ENCODE measurements around the gene ABCA6. TPM values are rescaled to one million over a fixed set of nuclear protein-coding genes. Genes with fewer than 3 reads are reported as not detected.
A peak's percentile ranks its signal among the peaks of the same experiment; 100 is the strongest.
"Not testable (repeated sequence)": the region's sequence is repeated elsewhere in the genome, so short reads cannot be mapped to it uniquely, and the experiment has no call there.

The ABCA6 gene
- polyA plus RNA-seq, 1 experiment = 0.22 TPM

DNA sequence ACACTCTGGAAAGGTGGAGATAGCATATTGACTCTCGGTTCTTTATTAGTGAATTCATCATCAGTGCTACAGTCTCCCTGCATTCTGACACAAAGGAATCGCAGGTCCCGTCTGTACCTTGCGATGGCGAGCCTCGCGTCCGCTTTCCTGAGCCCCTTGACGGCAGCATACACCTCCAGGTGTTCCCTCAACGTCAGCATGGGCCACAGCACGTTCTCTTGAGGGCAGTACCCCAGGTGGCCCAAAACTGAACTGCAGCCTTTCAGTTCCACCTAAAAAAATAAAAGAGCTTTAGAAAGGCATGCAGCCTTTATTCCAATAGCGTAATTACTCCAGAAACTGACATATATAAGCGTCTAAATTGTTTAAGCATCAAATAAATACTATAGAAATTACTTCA, 56.8 kb downstream of the ABCA6 start:
- H3K36me3 ChIP-seq (ENCODE audit: control insufficient read depth, insufficient read depth, low read length) = no peaks in the 10 kb centered on the region
- TF ChIP-seq, protein P1, sequence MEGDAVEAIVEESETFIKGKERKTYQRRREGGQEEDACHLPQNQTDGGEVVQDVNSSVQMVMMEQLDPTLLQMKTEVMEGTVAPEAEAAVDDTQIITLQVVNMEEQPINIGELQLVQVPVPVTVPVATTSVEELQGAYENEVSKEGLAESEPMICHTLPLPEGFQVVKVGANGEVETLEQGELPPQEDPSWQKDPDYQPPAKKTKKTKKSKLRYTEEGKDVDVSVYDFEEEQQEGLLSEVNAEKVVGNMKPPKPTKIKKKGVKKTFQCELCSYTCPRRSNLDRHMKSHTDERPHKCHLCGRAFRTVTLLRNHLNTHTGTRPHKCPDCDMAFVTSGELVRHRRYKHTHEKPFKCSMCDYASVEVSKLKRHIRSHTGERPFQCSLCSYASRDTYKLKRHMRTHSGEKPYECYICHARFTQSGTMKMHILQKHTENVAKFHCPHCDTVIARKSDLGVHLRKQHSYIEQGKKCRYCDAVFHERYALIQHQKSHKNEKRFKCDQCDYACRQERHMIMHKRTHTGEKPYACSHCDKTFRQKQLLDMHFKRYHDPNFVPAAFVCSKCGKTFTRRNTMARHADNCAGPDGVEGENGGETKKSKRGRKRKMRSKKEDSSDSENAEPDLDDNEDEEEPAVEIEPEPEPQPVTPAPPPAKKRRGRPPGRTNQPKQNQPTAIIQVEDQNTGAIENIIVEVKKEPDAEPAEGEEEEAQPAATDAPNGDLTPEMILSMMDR (IDR thresholded peaks at IDR 0.05; ENCODE audit: insufficient read depth, low read depth, low read length) = peak; percentile 32; the same call in 1 of the 2 replicates
- POLR2A ChIA-PET = no interaction called here
- H3K27me3 ChIP-seq (ENCODE audit: control insufficient read depth, insufficient read depth, low read length) = no peaks in the 10 kb centered on the region
- H3K4me3 ChIP-seq (ENCODE audit: low read depth, low read length) = no peak overlapping the region
- no peak for DNase-seq (ENCODE audit: low read depth)
- CTCF ChIA-PET = interaction anchor here (1.1 kb wide), 1 partner anchor 11 kb away, joined by 3 read pairs; no protein-coding TSS in a partner anchor

DNA sequence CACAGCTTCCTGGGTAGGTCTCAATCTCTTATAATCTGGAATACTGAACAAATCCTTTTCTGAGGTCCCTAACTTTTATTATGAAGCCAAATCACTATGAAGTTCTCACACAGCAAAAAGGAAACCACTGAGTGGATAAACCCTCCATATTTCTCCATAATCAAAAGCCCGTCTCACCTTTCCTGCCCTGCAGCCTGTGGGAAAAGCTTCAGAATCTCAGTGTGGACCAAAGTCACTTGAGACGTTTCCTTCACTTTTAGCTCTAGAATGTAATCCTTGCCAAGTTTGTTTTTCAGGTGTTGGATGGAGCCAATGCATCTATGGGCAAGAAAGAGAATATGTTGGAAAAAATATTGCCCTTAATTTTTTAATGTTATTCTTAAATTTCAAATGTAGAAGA, 59.0 kb downstream of the ABCA6 start:
- Histone ChIP-seq H3K36me3 (ENCODE audit: control insufficient read depth, insufficient read depth, low read length) (no peaks in the 10 kb centered on the region), H3K4me3 (ENCODE audit: low read depth, low read length) (no peak overlapping the region), H3K27me3 (ENCODE audit: control insufficient read depth, insufficient read depth, low read length) (no peaks in the 10 kb centered on the region)
- DNase-seq (ENCODE audit: low read depth) = no peak
- ChIA-PET POLR2A (no interaction called here), CTCF (no interaction called here)
- TF ChIP-seq, protein P1 (IDR thresholded peaks at IDR 0.05; ENCODE audit: insufficient read depth, low read depth, low read length) = no peak

DNA sequence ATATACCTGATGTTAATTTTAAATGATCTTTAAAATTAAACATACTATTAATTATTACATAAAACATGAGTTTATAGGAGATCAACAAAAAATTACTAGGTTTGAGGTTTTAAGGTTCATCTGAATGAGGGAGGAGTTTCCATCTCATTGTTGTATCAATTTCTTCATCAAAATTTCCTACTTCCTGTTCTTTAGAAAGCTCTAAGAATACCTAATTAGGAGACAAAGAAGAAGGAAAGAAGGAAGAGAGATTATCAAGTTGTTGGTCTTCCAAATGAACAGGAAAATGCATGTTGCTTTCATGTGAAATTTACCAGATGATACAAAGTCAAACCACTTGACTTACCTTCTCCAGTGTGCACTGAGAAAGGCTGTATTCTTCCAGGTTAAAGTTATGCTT, 62.8 kb downstream of the ABCA6 start:
- DNase-seq (ENCODE audit: low read depth) = no peak
- Histone ChIP-seq H3K27me3 (ENCODE audit: control insufficient read depth, insufficient read depth, low read length) (no peaks in the 10 kb centered on the region), H3K36me3 (ENCODE audit: control insufficient read depth, insufficient read depth, low read length) (no peaks in the 10 kb centered on the region), H3K4me3 (ENCODE audit: low read depth, low read length) (no peak overlapping the region)
- ChIA-PET POLR2A (no interaction called here), CTCF (no interaction called here)
- TF ChIP-seq, protein P1 (IDR thresholded peaks at IDR 0.05; ENCODE audit: insufficient read depth, low read depth, low read length) = no peak

DNA sequence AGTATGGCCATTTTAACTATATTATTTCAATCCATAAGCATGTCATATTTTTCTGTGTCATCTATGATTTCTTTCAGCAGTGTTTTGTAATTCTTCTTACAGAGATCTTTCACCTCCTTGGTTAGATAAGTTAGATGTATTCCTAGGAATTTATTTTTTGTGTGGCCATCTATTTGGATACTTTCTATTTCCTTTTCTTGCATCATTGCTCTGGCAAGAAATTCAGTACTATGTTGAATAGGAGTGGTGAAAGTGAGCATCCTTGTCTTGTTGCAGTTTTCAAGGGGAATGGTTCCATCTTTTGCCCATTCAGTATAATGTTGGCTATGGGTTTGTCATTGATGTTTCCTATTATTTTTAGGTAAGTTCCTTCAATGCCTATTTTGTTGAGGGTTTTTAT, 65.9 kb downstream of the ABCA6 start:
- Histone ChIP-seq H3K27me3 (ENCODE audit: control insufficient read depth, insufficient read depth, low read length) (no peaks in the 10 kb centered on the region), H3K4me3 (ENCODE audit: low read depth, low read length) (no peak overlapping the region), H3K36me3 (ENCODE audit: control insufficient read depth, insufficient read depth, low read length) (no peaks in the 10 kb centered on the region)
- no peak for DNase-seq (ENCODE audit: low read depth)
- POLR2A ChIA-PET = no interaction called here
- CTCF ChIA-PET = no interaction called here
- TF ChIP-seq, protein P1 (IDR thresholded peaks at IDR 0.05; ENCODE audit: insufficient read depth, low read depth, low read length) = no peak

DNA sequence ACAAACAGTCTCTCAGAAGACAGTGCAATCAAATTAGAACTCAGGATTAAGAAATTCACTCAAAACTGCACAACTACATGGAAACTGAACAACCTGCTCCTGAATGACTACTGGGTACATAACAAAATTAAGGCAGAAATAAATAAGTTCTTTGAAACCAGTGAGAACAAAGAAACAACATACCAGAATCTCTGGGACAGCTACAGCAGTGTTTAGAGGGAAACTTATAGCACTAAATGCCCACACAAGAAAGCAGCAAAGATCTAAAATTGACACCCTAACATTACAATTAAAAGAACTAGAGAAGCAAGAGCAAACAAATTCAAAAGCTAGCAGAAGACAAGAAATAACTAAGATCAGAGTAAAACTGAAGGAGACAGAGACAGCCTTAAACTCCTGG, 68.3 kb downstream of the ABCA6 start:
- H3K4me3 ChIP-seq (ENCODE audit: low read depth, low read length); CTCF ChIA-PET; DNase-seq (ENCODE audit: low read depth); H3K27me3 ChIP-seq (ENCODE audit: control insufficient read depth, insufficient read depth, low read length); POLR2A ChIA-PET; H3K36me3 ChIP-seq (ENCODE audit: control insufficient read depth, insufficient read depth, low read length): not testable (repeated sequence)

DNA sequence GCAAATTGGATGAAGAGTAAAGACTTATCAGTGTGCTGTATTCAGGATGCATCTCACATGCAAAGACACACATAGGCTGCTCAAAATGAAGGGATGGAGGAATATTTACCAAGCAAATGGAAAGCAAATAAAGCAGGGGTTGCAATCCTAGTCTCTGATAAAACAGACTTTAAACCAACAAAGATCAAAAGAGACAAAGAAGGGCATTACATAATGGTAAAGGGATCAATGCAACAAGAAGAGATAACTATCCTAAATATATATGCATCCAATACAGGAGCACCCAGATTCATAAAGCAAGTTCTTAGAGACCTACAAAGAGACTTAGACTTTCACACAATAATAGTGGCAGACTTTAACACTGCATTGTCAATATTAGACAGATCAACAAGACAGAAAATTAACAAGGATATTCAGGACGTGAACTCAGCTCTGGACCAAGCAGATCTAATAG, 68.9 kb downstream of the ABCA6 start:
- H3K27me3 ChIP-seq (ENCODE audit: control insufficient read depth, insufficient read depth, low read length); H3K4me3 ChIP-seq (ENCODE audit: low read depth, low read length); H3K36me3 ChIP-seq (ENCODE audit: control insufficient read depth, insufficient read depth, low read length); CTCF ChIA-PET; POLR2A ChIA-PET; DNase-seq (ENCODE audit: low read depth): not testable (repeated sequence)

DNA sequence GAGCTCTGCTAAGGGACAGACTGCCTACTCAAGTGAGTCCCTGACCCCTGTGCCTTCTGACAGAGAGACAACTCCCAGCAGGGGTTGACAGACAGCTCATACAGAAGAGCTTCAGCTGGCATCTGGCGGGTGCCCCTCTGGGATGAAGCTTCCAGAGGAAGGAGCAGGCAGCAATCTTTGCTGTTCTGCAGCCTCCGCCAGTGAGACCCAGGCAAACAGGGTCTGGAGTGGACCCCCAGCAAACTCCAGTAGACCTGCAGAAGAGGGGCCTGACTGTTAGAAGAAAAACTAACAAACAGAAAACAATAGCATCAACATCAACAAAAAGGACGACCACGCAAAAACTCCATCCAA, 70.5 kb downstream of the ABCA6 start:
- POLR2A ChIA-PET; H3K27me3 ChIP-seq (ENCODE audit: control insufficient read depth, insufficient read depth, low read length); CTCF ChIA-PET; H3K4me3 ChIP-seq (ENCODE audit: low read depth, low read length); DNase-seq (ENCODE audit: low read depth); H3K36me3 ChIP-seq (ENCODE audit: control insufficient read depth, insufficient read depth, low read length): not testable (repeated sequence)

DNA sequence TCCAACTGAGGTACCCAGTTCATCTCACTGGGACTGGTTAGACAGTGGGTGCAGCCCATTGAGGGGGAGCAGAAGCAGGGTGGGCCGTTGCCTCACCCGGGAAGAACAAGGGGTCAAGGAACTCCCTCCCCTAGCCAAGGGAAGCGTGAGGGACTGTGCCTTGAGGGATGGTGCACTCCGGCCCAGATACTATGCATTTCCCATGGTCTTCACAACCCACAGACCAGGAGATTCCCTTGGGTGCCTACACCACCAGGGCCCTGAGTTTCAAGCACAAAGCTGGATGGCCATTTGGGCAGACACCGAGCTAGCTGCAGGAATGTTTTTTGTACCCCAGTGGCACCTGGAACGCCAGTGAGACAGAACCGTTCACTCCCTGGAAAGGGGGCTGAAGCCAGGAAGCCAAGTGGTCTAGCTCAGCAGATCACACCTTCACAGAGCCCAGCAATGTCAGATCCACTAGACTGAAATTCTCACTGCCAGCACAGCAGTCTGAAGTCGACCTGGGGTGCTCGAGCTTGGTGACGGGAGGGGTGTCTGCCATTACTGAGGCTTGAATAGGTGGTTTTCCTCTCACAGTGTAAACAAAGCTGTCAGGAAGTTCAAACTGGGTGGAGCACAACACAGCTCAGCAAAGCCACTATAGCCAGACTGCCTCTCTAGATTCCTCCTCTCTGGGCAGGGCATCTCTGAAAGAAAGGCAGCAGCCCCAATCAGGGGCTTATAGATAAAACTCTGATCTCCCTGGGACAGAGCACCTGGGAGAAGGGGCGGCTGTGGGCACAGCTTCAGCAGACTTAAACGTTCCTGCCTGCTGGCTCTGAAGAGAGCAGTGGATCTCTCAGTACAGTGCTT, 71.1 kb downstream of the ABCA6 start:
- H3K36me3 ChIP-seq (ENCODE audit: control insufficient read depth, insufficient read depth, low read length); CTCF ChIA-PET; POLR2A ChIA-PET; H3K4me3 ChIP-seq (ENCODE audit: low read depth, low read length); H3K27me3 ChIP-seq (ENCODE audit: control insufficient read depth, insufficient read depth, low read length); DNase-seq (ENCODE audit: low read depth): not testable (repeated sequence)

Measured in BJ (cell line).